Activated effector memory CD4-positive, alpha-beta T cell treated with Interleukin-2 at 50 U/mL for 16 hours (primary cell): ENCODE measurements around the gene FAM222A.
"Not testable (repeated sequence)": the region's sequence is repeated elsewhere in the genome, so short reads cannot be mapped to it uniquely, and the experiment has no call there.

Experiments used
- DNase-seq: peaks from one replicate; pipeline ENCODE4 v3.0.0-alpha.2; 2020

FAM222A gene

DNA sequence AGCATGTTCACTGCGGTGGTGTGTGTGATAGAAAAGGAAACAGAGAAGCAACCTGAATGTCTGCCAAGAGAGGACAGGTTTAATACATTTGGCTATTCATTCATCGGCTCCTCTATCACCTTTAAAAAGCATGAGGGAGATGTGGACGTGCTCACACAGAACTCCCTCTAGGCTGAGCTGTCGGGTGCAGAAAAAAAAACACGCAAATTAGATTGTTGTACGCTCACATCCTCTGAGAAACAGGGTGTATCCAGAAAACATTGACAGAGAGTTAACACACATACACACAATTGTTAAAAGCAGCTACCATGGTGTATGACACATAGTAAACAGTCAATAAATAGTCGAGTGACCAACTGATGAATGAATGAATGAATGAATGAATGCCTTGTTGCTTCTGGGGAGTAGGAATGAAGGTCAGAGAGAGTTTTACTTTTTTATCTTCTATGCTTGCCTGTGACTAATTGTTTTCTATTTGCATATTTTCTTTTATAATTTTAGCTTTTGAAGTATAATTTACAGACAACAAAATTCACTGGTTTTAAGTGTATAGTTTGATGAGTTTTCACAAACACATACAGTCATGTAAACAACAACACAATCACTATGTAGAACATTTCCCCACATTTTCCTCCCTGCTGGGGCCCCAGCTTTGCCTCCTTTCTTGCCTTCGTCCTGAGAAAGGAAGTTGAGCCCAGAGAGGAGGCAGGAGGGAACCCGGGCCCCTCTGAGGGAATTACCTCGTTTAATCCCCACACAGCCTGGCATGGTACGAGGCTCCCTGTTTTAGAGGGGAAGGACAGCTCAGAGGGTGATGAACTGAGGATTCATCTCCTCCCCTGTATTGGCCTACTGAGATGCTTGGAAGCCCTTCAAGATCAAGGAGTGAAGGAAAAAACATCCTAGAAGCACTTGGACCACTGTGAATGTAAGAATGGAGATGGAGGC lies 19.7 kb upstream of the FAM222A start:
- no peak for DNase-seq

DNA sequence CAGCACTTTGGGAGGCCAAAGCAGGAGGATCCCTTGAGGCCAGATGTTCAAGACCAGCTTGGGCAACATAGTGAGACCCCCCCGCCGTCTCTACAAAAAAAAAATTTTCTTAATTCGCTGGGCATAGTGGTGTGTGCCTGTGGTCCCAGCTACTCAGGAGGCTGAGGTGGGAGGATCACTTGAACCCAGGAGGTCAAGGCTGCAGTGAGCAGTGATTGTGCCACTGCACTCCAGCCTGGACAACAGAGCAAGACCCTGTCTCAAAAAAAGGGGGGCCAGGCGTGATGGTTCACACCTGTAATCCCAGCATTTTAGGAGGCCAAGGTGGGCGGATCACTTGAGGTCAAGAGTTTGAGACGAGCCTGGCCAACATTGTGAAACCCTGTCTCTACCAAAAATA lies 19.0 kb upstream of the FAM222A start:
- not testable (repeated sequence) for DNase-seq

DNA sequence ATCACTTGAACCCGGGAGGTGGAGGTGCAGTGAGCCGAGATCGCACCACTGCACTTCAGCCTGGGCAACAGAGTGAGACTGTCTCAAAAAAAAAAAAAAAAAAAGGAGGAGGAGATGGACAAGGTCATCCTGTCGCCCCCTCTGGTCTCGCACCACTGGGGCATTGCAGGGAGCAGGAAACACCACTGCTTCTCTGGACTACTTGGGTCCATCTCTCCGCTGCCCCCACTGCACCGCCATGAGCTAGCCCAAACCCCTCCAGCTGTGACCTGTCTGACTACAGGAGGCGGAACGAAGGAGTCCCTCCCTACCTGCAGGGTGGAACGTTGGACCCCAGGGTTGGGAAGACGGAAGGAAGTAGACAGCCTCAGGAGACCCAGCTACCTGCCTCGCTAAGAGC lies 18.2 kb upstream of the FAM222A start:
- no peak for DNase-seq

DNA sequence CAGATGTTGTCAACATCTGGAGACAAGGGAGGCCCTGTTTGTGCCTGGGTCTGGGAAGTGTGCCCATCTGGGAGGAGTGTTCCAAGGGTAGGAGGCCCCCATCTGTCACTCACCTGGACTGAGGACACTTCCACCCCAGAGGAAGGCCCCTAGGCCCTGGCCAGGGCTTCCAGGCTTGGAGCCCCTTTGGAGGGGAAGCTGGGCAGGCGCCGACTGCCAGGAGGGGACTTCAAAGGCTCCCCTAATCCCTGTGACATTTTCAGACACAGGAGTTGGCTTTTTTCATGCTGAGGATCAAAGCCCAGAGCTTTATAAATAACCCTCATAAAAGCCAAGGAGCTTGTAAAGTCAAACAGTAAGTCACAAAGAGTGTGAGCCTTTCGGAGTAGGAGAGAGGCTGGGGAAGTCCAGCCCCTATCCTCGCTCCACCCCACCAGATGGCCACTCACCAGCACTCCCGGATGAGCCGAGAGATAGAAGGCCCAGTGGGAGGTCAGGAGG lies 17.6 kb upstream of the FAM222A start:
- no peak for DNase-seq

DNA sequence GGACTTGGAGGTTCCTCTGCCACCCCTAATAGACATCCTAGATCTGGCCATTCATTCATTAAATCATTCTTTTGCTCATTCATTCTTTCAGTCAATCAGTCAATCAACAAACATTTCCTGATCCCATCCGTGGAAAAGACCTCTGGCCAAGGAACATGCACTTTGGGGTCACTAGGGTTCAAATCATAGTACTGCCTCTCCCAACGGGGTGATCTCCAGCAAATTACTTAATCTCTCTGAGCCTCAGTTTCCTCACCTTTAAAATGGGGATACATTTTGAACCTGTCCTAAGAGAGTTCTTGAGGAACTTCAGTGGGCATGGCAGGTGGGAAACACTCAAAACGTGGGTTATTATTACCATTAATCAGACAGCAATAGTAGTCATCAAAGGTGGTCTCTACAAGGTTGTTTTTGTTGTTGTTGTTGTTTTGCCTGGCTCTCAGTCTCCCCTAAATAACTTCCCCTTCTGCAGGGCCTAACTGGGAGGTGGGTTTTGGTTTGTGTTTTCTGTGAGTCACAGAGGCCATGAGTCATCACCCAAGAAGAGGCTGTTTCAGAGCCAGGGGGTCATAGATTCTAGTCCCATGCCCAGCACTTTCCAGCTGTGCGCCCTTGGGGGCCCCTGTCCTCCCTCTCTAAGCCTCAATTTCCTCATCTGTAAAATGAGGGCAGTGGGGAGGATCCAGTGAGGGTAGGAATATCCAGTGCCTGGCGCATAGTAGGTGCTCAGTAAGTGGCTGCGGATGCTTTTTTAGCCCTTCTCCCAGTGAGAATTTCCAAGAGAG lies 16.9 kb upstream of the FAM222A start:
- no peak for DNase-seq

DNA sequence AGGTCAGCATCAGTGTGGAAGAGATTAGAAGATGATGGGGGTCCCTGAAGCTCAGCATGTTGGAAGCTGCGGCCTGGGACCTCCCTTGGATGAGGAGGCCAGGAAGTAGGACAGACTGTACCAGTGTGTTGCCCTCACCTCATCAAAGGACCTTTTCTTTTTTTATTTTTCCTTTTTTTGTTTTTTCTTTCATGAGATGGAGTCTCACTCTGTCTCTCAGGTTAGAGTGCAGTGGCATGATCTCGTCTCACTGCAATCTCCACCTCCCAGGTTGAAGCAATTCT lies 16.4 kb upstream of the FAM222A start:
- no peak for DNase-seq

DNA sequence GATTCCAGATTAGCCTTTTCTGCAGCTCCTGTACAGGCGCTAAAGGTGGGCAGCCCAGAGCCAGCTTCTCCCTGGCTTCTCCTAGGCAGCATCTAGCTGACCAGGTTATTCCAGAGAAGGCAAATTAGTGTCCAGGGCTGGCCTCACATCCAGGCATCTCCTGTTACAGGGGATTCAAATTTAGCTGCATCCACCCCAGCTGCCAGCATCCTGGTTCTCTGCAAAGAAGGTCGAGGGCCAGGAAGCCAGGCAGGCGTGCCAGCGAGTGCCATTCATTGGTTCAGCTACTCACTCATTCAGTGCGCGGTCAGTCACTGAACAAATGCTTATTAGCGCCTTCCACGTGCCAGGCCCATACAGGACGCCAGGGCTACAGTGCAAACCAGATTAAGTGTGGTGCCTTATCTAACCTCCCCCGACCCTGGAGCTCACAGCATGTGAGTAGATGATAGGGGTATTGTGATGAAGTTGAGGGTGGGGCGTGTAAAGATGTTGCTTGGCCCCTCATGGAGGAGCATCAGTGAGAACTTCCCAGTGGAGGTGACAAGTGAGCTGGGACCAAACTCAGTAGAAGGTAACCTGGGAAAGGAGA lies 15.7 kb upstream of the FAM222A start:
- no peak for DNase-seq

DNA sequence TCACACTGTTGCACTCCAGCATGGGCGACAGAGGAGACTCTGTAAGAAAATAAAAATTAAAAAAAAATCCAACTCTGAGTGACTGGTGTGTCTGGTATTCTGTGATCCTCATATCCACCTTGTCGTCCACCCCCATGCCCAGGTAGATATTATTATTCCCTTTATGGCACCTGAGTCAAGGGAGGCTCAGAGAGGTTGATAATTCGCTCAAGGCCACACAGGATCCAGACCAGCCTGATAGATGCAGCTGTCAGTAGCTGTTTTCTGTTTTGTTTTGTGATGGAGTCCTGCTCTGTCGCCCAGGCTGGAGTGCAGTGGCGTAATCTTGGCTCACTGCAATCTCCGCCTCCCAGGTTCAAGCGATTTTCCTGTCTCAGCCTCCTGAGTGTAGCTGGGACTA lies 14.8 kb upstream of the FAM222A start:
- no peak for DNase-seq

DNA sequence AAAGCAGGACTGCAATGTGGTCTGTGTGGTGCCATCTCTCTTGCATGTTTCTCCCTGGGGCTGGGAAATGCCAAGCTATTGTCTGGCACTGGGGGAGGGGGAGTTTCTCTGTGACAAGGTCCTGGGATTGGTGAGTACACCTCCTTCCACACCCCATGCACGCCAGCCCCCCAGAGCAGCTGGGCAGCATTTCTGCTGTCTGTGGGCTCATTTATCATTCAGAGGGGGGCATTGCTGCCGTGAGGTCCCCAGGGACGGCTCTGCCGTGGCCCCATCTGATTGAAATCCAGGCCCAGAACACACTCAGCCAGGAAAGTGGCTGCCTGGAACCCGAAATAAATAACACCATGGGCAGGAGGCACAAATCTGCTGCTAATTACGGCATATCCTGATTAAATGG lies 12.6 kb upstream of the FAM222A start:
- DNase-seq: no peak

DNA sequence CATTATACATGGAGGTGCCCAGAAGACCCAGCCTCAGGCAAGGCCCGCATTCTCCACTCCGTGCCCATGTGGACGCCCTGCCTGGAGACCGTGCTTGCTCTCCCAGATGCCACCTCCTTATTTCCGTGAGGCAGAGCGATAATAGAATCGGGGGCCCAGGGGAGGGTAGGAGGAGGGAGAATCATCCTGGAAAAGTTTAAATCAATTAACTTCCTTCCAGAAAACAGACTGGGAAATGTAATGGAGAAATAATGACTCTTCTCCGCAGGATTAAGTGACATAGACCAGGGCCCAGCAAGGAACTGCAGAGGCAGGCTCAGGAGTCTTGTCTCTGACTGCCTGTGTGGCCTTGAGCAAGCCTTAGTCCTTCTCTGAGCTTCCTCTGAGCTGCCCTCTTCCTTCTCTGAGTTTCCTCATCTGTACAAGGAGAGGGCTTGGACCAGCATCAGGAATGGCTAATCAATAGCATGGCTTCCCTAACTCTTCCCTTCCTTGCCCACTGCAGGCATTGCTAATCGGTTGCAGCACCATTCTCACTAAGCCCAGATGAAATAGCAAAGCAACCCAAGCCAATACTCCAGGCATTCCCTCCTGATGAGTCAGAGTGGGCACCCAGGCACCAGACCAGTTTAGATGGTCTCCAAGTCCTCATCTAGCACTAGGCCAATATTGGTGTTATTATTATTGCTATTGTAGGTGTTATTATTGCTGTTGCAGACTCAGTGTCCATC lies 11.3 kb upstream of the FAM222A start:
- no peak for DNase-seq

DNA sequence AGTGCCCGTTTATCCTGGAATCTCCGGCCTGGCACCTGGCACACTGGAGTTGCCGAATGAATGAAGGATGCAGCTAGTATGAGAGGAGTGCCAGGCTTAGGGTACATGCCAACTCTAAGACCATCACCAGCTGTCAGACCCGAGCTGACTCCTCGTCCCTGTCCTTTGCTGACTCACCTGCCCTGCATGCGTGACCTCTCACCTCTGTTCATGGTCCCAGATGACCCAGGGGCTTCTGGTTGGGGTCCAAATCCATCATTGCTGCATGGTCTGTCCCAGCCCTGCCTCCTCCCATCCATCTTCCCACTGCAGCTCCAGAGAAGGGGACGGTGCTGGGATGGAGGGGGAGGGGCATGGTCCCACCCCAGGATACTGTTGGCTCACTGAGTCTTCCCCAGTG lies 9.9 kb upstream of the FAM222A start:
- no peak for DNase-seq

DNA sequence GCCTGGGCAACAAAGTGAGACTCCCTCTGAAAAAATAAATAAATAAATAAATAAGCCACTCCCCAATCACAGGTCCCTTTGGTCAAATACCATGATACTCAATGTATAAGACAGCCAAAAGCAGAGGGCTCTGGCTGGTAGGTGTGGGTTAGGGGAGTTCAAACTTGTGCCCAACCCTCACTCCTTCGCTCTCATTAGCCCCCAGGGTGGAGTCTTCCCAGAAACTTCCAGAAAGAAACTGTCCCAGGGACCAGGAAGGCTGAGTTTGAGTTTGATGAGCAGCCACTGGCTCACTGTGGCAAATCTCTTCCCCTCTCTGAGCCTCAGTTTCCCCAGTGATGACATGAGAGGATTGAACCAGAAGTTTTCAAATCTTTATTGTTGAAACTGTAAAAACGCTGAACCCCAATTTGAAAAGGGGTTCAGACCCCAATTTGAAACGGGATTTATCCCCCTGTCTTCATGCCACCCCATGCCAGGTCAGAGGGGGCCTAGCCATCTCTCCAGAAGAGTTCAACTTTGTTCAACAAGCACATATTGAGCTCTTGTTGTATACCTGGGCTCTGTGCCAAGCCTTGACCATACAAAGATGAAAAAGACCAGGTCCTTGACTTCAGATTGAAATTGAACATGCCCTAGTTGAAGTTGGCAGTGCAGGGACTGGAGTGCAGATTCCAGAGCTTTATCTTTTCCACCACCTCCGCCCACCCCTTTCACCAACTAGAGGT lies 9.1 kb upstream of the FAM222A start:
- no peak for DNase-seq

DNA sequence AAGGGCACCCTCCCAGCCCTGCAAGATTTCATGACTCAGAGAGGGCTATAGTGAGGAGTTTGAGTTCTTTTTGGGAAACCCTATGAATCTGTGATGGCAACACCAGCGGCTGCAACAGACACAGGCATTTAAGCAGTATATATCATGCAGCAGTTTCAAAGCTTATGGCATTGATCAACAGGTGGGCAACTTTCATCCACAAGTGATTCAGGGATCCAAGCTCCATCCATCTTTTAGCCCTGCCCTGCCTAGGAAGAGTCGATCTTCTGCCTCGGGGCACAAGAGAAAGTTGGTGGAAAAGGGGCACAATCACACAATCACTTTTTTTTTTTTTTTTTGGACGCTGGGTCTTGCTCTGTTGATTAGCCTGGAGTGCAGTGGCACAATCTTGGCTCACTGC lies 8.3 kb upstream of the FAM222A start:
- DNase-seq: no peak

DNA sequence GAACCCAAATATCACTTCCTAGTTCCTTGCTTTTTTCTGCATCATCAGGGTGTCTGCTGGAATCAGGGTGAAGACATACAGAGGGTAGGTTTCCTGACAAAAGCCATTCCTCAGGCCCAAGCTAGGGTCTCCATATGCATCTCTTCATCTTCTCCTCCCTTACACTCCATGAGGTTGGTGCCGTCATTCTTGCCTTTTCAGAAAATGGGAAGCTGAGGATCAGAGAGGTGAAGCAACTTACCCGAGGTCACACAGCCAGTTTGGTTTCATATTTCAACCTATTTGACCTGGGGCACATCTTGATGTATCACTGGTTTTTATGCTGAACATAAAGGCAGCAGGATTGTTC lies 7.3 kb upstream of the FAM222A start:
- DNase-seq: no peak

DNA sequence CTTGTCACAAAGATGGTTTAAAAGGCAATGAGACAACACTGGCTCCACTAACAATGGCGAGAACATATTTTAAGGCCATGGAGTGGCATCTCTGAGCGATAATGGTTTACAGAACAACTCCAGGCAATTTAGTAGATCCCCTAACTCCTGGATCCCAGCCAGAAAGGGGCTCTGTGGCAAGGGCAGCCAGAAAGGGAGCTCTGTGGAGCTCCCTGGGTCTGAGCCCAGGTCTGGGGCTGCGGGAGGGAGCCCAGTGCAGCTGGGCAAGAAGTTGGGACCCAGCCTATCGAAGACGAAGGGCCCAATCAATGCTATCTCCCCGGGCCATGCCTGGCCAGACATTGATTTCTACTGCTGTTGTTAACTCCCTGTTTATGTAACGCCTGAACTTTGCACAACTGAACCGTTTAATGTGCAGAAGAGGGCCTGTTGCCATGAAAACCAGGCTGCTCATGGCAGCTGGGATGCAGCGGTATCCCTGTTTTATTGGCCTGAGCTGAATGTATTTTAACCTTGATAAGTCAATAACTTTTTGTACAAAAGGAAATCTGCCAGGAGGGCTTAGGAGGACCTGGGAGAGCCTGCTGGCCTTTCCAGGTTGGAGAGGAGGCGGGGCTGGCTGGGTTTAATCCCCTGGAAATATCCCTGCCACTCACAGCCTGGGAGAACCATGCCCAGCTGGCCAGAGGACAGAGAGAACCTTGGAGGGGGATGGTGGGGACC lies 6.7 kb upstream of the FAM222A start:
- no peak for DNase-seq

DNA sequence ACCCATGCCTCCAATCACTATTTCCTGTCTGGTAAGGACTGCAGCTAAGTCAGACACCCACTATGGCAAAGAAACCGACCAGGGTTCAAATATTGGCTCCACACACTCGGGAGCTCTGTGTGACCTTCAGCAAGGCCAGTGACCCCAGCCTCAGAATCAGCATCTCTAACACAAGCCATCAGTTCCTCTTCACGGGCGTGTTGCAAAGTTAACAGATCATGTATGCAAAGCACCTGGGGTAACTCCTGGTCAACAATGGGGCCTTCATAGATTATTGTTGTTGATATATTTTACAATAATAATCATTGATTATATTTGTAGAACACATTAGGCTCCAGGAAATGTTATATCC lies 6.2 kb upstream of the FAM222A start:
- DNase-seq: no peak

DNA sequence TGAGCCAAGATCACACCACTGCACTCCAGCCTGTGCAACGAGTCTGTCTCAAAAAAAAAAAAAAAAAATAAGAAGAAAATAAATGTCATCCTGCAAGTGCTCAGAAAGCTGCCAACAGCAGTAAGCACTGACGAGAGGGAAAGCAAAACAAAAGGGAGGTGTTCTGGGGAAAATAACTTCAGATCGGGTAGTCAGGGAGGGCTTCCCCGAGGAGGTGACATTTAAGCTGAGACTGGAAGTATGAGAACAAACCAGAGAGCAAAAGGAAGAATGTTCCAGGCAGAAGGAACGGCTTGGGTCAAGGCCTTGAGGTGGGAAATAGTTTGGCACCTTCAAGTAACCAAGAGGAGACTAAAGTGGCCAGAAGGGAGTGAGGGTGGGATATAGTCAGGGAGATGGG lies 4.7 kb upstream of the FAM222A start:
- DNase-seq: no peak

DNA sequence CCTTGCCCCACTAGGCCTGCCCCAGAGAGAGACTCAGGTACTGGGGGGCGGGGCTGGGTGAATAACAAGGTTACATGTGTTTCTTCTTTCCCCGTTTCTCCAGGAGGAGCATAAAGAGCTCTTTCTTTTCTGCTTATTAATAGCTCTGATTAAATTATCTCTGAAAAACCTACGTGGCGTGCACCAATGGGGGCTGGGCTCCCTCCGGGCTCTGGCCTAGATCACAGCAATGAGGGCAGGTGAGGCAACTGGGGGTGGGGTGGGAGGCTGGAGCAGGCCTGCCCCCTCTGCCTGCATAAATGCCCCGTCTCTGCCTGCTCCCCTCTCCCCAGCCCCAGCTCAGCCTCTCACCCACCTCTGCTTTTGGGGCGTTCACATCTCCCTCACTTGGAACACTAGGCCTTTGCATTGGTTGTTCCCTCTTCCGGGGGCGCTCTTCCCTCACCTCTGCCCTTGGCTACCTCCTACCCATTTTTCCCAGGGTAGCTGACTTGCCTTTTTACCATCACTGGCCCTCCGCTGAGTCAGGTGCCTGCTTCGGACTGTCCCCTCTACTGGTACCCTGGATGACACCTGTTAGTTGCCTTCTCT lies 4.1 kb upstream of the FAM222A start:
- no peak for DNase-seq

DNA sequence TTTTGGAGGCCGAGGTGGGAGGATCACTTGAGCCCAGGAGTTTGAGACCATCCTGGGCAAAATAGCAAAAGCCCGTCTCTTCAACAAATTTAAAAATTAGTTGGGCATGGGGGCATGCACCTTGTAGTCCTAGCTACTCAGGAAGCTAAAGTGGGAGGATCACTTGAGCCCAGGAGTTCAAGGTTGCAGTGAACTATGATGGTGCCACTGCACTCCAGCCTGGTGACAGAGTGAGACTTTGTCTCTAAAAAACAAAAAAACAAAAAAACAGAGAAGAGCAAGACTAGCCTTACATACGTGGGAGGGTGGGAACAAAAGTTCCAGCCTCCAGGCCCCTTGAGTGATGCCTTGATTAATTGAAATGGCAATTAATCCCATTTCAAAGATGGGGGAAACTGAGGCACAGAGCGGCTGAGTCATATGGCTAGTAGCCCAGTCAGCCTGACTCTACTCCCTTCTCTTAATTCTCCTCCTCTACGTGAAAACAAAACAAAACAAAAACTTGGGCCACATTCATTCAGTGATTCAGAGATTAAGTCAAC lies 3.3 kb upstream of the FAM222A start:
- DNase-seq: no peak

DNA sequence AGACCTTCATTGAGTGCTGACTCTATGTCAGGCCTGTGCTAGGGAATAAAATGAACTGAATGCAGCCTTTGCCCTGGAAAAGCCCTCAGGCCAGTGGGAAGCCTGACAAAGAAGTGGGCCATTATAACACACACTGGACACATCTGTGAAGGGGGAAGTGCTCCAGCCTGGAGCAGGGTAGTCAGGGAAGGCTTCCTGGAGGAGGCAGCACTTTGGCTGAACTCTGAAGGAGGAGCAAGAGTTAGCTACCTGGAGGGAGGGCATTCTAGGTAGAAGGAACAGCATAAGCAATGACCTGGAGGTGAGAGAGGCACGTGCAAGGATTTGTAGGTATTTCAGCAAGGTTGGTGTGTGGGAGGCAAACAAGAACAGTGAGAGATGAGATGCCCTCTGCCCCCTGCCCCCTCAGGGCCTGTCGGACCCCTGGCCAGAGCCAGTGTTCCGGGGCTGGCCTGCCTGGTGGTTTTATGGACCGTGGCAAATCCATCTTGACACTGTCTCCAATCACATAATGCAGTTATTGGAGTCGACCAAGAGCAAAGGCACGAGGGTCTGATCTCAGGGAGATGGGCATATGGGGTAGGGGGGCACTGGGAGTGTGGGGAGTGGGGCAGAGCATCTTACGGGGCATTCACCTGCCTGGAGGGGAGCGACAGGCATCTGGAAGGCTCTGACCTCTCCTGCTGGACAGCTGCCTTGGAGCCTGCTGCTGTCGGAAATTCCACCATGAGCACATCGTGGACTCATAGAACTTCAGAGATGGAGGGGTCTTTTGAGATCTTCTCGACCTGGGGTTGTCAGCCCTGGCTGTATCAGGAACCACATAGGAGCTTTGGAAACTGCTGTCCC lies 2.7 kb upstream of the FAM222A start:
- DNase-seq: no peak
